Retina (tissue), 1 donor: Measurements from ENCODE around the gene C2orf78.
"Not testable (repeated sequence)": the region's sequence is repeated elsewhere in the genome, so short reads cannot be mapped to it uniquely, and the experiment has no call there.

Experiments used
- DNase-seq: peaks from one replicate; pipeline ENCODE4 v3.0.0-alpha.2; 2016

C2orf78 gene, protein sequence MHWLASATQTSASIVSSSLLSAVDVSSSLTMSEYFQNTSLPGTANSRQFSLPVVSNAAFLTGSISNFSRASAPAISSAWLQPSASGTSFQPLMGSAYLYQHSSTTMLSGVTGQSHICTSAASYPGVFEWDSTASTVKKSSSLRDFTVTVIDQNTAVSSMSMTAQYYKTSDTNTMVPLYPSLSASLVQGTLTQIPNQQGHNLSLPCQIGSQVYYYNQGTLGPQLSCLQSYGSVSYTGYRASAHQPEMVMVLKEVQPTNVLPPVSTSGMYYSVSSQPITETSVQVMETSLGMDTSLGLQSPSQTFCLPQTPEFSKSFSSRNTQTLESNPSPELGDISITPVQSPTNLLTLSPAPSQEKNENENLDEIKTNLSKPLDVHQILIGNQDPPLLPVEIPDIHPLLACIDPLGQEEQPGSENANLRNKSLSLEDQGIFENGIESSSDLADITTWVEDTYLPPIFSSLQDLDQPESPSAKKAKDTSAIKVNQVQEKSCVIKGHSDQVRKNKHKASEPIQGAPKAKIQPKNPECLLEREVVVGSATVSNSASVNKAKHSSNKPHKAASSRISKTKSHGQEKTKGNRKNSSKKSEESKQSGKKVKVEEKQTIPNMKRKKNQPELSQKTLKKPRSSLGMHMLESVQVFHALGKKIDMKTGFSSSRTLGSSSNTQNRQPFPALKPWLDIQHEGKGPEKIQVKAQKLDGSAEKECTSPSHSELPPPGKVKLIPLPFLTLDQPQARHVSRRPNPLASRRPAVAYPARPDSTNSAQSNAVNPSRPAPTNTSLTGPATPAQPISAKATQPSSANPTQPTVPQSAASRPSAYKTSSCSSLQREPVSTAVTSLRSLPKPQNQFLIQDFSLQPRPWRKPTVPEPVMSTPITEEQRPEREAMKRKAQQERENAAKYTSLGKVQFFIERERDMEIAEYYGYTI

DNA sequence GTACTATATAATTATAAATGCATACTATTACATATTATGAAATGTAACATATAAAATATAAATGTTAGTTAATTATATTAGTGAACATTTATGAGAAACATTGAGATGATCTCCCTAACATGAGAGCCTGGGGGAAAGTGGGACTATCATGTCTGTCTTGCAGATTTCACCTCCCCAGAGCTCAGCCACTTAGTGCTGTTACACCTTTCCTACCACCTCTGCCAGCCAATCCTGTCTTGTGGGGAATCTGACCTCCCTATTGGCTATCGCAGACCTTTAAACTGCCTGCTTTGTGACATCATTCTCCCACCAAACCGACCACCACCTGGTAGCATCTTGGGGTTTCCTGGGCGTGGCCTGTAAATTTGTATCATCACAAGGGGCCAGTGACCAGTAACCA lies at the start of gene C2orf78:
Gene C2orf78 (plus strand): TSS at position 301 of the 400 bp plus-strand sequence. CDS start 127 bp downstream, outside the sequence.
- not testable (repeated sequence) for DNase-seq

DNA sequence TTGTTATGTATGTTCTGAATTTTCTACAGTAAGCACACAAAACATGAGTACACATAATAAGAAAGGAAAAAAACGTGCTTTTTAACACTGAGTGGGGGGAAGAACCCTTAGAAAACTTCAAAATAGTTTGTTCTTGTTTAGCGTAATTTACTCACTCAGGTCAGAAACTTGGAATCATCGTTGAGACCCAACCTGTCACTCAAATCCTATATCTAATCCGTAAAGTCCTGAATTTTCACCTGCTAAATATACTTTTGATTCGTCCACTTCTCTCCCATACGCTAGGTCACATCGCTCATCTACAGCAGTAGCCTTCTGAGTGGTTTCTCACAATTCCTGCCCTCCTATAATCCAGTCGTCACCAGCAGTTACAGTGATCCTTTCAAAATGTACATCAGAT lies 47.6 kb upstream of the C2orf78 start:
- DNase-seq: no peak

DNA sequence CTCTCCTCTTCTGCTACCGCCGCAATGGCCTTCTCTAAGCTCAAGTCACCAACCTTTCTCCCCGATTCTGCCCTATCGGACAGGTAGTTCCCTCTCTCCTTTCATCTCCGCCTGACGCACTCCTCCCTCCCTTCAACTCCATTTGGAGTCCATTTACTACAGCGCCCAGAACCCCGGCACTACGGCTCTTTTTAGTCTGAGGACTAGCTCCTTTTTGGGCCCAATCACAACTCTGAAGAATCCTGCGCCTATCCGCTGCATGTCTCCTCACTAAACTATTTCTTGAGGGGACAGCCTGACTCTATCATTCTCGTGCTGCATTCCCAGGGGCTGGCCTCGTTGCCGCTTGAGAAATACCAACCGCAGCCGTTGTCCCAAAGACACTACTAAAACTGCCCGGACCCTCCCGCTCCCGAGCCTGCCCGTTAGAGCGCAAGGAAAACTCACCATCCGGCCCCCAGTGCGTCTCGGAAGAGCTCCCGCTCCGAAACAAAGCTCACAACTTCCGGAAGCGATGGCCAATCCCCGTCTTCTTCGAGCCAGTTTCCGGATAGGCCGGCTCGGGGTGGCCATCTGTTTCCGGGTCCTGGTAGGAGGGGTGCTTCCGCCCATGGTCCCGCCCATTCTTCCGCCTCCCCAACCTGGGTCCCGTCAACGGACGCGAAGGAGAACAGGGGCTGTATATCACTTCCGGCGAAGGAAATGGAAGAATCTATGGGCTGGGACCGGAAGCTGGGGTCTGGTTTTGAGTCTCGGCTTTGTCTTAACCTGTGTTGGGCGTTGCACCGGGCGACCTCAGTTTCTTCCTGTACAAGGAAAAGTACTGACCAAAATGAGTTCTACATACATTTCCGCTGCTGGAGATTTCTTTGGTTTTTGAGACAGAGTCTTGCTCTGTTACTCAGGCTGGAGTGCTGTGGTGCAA lies 46.9 kb upstream of the C2orf78 start, which contains the start of gene TPRKB:
Gene TPRKB (minus strand): TSS at position 491 of the 925 bp plus-strand sequence. CDS start 2,776 bp downstream, outside the sequence.
- DNase-seq: peak; percentile 96

DNA sequence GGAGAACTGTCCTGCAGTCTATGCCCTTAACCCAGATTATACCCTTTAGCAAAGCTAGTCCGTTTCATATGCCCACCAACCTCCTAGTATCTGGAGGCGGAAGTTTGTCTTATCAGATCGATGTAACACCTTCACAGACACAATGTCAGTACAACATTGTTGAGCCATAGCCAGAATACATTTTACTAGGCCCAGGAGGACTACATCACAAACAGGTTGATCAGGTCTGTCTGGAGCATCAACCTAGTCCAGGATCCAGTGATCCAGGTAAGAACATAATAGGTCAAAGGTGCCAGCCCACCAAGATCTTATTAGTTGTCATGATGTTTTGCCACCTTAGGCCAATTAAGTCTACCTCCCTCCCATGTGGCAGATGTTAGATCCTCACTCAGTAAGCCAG lies 44.9 kb upstream of the C2orf78 start:
- DNase-seq: no peak

DNA sequence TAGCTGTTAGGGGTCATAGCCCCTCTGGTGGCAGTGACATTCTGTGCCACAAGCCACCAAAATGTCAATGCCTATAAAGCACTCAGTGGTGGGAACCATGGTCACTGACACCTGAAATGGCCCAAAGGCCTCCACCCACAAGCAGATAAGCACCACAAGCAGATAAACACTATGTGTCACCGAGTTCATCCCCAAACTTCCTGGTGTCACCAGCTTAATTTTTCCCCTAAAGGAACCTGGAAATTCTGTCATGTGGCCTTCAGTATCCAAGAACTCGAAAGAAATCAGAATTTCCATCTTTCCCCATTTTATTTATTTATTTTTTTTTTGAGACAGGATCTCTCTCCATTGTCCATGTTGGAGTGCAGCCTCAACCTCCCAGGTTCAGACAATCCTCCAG lies 43.2 kb upstream of the C2orf78 start:
- DNase-seq: no peak

DNA sequence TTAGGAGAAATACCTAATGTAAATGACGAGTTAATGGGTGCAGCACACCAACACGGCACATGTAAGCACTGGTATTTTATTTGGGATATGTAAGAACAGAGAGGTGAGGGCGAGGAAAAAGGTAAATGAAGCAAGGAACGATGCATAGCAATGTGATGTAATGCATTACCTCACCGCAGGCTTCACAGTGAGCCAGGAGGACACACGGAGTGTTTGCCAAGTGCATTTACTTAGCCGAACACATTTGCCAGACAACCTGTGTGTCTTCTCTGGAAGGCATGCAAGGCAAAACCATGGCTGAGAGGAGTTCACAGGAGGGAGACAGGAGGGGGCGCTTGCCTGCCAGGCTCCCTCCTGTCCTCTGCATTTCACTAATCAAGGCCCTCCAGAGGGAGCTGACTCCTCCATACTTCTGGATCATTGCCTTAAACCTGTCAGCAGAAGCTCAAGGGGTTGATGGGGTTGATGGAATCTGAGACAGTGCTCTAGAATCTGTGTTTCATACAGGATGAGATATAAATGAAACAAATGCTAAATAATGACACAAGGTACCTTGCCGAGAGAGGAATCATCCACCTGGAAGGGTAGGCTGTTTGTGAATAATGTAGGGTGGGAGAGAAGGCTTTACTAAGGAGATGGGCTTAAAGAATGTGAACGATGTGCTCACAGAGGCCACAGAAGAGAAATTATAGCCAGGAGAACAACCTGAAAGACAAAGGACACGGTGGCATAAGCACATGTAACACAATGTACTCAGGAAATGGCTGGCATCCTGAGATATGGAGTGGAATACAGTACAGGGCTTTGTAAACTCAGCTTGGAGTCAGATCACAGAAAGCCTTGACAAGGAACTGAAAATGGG lies 37.7 kb upstream of the C2orf78 start:
- DNase-seq: no peak

DNA sequence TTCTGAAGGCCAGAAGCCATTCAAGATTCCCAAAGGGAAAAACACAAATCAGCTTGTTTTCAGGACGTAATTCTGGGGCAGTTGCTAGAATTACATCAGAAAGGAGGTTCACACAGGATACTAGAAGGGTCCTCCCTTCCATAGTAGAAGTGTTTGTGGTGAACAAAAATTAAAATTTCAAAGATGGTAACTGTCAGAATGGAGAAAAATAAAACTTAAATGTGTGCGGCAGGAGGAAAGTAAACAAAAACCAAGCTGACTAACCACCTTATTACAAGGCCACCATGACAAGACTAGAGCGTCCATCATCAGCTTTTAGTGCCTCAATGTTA lies 37.1 kb upstream of the C2orf78 start:
- no peak for DNase-seq

DNA sequence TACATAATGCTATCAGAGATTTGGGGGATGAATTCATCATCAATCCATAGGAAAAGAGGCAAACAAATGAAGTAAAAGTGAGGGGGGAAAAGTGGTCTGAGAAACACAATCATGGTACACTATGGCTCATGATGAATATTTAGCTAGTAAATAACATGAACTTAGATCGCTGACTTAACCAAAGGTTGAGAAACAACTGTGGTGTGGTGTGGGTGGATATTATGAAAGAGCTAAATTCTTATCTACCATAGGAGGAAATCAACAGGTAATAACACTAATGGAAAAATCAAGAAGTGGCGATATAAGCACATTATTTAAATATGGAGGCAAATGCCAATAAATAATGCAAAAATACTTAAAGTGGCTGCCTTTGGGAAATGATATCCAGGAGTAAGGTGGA lies 34.7 kb upstream of the C2orf78 start:
- no peak for DNase-seq

DNA sequence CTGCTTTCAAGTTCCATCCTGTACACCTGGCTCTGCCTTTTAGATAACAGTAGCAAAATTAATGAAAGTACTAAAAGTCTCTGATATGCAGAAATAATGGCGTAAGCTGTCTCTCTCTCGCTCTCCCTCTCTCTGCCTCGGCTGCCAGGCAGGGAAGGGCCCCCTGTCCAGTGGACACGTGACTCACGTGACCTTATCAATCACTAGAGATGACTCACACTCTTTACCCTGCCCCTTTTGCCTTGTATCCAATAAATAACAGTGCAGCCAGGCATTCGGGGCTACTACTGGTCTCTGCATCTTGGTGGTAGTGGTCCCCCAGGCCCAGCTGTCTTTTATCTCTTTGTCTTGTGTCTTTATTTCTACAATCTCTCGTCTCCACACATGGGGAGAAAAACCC lies 29.7 kb upstream of the C2orf78 start:
- not testable (repeated sequence) for DNase-seq

DNA sequence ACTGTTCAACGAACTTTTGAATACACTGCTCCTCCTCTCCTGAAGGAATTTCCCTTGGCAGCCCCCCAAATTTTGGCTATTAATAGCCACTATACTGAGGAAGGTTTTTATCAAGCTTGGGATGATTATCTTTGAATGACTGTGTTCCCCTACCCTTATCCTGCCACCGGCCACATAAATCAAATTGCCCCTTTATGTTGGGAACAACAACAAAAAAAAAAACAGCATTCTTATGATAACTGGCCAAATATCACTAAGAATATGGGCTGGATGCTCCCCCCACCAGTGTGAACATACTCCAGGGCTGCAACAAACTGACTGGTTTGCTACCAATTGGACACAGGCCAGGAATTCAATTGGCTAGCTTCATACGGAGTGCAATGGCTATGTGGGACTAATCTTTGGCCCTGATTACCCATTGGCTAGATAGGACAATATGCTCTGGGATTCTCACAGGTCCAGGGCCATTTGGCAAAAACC lies 24.7 kb upstream of the C2orf78 start:
- DNase-seq: no peak

DNA sequence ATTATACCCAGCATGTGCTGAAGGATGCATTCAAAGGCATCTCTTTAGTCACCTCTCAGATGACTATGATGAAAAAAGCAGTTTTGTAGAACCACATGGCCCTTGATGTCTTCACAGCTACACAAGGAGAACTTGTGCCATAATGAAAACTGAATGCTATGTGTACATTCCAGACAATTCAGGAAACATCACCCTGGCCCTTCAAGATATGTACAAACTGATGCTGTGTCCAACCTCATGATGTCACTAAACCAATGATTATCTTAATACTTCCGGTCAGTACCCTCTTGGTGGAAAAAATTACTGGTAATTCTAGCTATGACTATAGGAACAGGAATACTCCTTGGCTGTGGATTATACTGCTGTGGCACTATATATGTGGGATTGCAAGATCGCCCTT lies 24.1 kb upstream of the C2orf78 start:
- DNase-seq: no peak

DNA sequence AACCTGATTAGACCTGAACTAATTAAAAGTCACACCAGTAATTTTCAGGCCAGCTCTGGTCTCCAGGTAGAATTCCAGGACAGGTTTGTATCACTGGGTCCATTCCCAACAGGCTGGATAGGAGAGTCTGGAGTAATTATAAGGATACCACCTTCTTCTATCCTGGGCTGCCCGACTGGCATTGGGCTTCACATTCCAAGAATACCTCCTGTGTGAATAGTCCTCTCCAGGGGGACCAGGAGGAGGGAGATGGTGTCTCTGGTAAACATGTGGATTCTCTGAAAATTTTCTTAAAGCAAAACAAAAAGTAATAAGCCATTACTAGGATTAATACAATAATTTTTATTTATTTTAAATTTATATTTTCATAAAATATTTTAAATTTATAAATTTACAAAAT lies 21.4 kb upstream of the C2orf78 start:
- no peak for DNase-seq

DNA sequence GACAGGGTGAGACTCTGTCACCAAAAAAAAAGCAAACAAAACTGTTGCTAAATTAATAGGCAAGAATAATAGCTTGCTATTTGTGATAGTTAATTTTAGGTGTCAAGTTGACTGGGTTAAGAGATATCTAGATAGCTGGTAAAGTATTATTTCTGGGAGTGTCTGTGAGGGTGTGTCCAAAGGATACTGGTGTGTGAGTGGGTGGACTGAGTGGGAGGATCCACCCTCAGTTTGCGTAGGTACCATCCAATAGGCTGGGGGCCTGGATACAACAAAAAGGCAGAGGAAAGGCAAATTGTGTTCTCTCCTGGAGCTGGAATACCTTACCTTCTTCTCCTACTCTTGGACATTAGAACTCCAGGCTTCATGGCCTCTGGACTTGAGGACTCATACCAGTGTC lies 19.0 kb upstream of the C2orf78 start:
- DNase-seq: no peak

DNA sequence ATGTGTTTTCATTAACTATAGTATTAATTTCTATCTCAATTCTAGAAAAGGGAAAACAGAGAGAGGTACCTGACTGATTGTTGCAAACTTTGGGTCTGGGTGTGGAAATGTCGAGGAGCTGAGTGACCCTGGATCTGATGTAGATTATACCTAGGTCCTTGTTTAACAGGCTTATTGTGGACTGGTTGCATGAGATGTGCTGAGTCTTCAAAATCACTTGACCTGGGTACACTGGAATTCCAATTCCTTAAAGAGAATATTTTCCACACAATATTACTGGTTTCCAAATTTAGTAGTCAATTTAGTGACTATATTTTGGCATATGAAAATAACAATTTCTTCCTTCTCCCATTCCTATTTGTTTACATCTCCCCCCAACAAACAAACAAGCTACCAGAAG lies 17.6 kb upstream of the C2orf78 start:
- no peak for DNase-seq

DNA sequence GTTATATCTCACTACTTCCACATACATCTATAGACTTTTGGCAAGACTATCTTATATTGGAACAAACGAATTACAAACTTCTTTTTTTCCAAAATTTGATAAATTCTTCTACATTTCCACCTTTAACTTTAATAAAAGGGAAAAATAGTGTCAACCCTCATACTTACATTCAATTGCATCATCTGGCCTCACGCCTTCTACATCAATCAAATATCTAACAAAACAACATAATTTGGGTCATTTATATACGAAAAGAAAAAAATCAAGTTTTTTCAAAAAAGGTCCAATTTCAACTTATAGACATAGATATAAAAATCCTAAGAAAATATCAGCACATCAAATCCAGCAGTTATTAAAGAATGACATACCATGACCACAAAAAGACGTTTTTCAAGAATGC lies 17.0 kb upstream of the C2orf78 start:
- no peak for DNase-seq

DNA sequence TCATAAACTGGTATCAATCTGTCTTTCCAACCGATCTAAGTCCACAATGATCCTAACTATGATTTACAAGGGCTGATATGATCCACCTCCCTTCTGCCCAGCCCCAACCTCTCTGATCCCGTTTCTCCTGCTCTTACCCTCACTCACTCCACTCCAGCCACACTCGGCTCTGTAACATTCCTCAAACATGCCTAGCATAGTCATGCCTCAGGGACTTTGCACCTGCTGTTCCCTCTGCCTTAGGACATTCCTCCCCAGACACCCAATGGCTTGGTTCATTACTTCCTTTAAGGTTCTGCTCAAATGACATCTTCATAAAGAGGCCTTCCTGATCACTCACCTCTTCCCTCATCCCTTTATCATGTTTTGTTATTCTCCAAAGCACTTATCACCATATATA lies 13.3 kb upstream of the C2orf78 start:
- DNase-seq: no peak

DNA sequence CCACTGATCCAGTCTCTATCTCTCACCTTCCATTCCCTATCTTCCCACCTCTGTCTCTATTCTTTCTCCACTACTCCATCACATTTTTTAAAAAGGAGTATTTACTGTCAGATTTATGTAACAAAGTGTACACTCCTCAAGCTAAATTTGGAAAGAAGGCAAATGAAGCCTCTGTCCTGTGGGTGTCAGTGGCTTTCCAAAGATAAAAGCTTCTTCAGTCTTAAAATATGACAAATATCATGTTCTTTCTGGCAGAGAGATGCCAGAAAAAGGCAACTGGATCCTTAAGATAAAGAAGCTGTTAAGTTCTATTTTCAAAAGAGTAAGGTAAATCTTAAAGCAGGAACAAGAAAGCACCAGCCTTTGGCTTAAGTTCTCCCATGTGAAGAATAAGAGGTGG lies 11.2 kb upstream of the C2orf78 start:
- DNase-seq: no peak

DNA sequence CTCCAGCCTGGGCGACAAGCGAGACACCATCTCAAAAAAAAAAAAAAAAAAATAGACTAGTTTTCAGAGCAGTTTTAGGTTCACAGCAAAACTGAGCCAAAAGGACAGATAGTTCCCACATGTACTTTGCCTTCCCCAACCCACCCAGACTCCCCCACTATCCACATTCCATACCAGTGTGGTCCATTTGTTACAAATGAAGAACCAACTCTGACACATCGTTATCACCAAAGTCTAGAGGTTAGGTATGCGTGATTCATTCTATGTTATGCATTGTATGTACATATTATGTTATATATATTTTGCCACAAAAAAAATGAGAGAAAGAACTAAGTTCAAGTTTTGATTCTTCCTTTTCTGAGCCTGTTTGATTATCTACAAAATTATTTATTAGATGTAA lies 7.6 kb upstream of the C2orf78 start:
- no peak for DNase-seq

DNA sequence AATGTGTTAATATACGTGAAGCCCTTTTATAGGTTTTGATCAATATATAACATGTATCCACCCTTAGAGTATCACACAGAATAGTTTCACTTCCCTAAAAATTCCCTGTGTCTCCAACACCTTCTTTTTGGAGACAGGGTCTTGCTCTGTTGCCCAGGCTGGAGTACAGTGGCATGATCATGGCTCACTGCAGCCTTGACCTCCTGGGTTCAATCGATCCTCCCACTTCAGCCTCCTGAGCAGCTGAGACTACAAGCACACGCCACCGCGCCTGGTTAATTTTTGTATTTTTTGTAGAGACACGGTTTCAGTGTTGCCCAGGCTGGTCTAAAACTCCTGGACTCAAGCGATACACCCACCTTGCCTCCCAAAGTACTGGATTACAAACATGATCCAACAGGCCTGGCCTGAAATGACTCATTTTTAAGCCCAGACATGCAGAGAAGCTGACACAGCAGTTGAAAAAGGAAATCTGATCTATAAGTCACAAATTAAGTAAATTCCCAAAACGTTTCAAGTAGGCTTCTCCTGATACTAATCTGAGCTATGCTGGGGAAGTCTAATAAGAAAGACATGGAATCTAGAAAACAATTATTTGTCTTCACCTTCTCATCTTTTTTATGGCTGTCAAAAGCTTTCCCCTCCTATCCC lies 7.0 kb upstream of the C2orf78 start:
- DNase-seq: no peak

DNA sequence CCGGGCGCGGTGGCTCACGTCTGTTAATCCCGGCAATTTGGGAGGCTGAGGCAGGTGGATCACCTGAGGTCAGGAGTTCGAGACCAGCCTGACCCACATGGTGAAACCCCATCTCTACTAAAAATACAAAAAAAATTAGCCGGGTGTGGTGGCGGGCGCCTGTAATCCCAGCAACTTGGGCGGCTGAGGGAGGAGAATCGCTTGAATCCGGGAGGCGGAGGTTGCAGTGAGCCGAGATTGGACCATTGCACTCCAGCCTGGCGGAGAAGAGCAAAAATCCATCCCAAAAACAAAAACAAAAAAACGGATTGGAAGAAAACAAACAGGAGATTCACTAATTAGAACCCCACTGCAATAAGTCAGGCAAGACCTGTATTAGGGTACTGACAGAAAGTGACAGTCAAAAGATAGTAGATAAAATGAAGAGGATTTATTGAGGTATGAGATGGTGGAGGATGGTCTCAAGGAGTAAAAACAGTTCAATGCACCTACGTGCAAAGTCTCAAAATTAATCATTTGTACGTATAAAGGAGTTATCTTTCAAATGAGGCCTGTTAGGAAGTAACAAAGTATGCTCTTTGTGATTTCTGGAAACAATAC lies 5.0 kb upstream of the C2orf78 start:
- DNase-seq: not testable (repeated sequence)
